HG02852 (cell line): Measurements from ENCODE around the gene FOXP4.

Experiments
- ATAC-seq: cut with Tn5 transposase; IDR thresholded peaks from one replicate; pipeline ENCODE4 v1.9.1; 2021; ENCODE audit warnings: mild to moderate bottlenecking, moderate library complexity; ENCODE audit not compliant: unreplicated experiment

Gene FOXP4

DNA sequence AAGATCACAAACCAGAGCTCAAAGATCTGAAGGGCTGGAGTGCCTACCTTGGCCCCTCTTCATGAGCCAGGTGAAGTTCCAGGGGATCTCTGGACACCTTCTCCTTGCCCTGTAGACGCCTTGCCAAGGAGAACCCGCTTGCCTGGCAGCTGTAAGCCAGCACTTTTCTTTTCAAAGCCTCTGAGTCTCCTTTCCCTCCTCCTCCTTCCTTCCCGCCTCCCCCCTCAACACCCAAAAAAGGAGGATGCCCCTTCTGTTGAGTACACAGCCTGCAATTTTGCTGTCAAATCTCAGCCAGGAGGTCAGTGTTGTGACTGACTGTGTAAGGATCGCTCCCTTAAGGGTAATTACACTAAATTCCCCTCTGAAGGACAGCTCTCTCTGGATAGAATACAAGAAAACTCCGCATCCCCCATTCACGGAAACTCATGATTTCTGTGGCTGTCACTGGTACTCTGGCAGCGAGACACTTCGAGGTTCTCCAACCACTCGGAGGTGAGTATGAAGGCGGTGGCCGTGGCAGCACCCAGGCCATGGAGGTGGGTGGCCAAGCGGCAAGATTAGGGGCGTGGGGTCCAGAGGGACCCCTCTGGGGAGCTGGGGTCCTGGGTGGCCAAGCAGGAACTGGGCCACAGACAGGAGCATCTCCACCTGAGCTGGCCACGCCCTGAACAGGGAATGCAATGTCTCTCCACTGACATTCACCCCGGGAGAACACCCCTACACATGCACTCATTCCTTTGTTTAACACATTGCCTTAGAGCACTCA lies 23.2 kb upstream of the FOXP4 start:
- no peak for ATAC-seq

DNA sequence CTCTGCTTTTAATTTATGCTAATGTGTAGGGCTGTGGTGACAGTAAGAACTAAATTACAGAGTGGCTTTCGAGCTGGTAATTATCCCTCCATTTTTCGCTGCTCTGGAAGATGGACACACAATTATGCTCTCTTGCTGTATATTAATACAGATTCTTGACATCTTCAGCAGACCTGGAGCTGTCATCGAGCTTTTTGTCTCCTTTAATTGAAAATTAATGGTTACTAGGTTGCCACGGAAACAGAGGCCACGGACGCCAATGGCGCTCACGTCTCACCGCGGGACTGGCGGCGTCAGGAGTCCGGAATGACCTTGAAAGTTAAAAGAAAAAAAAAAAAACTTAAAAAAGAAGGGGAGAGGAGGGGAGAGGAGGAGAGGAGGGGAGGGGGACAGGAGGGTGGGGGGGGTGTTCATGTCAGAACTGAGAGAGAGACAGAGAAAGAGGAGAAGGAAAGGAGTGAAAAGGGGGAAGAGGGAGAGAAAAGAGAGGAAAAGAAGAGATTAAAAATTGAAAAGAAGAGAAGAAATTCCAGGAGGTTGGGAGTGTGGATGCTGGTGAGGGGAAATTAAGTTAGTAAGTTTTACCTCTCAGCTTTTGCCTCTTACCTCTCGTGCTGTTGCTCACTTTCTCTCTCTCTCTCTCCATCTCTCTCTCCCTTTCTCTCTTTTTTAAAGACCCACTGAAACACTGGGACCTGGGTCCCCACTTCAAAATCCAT lies 22.1 kb upstream of the FOXP4 start:
- no peak for ATAC-seq

DNA sequence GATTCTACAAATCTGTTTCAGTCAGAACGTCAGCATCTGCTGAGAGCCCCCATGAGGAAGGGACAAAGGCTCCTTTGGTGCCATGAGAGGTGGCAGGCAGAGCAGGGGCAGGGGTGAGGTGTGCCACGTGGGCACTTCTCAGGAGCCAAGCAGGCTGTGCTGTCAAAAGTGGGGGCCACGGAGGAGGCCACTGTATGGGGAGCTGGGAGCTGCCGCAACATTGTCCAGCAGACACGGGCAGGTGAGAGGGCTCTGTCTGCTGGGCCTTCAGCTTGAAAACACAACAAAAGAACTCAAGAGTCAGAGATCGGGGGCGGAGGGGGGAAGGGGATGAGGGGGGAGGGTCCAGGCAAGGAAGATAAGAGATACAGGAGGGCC lies 21.6 kb upstream of the FOXP4 start:
- ATAC-seq: no peak

DNA sequence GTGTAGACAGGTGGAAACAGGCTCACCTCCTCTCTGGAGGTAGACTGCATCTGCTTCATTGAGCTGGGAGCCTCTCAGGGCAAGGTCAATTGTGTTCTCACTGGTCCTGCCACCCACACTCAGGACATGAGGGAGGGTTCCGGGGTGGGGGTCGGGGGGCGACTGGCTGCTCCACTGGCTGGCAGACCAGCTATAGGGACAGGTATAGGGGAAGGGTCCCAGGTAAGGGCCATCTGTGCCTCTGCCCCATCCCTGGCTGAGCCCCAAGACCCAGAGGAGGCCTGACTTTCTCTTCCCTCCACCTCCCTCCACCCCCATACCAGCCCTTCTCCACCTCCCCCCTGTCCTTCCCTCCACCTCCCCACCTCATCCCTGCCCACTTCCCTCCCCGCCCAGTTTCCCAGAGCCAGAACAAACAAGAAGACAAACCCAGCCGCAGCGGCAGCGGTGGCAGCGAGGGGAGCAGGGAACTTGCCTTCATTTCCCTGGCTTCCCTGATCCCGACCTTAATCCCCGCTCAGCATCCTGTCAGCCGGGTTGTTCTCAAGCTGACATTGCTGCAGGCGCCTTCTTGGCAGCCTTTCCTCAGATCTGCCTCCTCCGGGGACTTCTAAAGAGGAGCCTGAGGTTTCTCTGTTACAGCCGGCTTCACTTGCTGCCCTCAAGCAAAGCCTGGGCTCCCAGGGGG lies 18.3 kb upstream of the FOXP4 start:
- no peak for ATAC-seq

DNA sequence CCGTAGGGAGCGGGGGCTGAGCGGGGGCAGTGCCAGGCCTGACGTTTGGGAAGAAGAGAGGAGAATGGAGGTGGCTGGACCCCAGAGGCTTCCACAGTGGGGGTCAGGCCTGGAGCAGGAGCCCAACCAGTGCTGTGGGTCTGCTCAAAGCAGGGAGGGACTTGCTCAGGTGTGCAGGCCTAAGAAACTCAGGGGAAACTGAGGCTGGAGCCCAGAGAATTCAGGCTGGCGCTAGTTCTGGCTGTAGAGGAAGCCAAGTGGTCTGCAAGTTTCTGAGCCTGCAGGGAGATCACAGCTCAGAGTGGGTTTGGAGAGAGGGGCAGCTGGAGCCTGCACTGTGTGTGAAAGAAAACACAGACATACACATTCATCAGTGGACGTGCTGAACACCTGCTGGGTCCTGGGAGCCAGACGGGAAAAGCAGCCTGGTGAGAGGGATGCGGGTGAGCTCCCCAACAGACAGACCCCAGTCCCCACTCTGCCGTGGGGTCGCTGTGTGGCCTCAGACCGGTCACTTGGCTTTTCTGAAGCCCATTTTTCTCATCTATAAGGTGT lies 17.7 kb upstream of the FOXP4 start:
- ATAC-seq: no peak

DNA sequence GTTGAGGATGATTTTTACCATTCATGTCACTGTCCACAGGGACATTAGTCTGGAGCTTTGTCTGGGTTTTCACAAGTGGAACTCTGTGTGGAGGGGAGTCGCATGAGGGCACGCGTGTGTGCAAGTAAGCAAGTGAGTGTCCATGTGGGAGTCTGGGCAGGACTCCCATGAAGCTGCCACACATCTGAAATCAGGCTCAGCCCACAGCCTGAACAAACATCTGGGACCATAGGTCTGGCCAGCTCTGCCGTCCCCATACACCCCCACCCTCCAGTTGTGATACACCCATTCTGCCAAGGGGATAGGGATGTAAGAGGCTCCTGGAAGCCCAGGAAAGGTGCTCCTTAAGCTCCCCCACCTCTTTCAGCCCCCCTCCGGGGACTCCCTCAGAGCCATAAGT lies 17.1 kb upstream of the FOXP4 start:
- ATAC-seq: no peak

DNA sequence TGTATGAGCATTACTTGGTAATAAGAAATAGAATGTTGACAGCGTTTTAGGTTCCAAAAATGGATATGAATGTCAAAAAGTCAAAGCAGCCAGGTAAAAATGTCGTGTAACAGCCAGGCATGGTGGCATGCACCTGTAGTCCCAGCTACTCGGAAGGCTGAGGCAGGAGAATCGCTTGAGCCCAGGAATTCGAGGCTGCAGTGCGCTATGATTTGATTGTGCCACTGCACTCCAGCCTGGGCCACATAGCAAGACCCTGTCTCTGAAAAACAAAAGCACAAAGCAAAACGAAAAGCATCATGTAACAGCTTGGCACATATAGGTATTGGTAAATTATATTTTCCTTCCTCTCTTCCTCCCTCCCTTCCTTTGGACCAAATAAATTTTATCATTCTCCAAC lies 16.2 kb upstream of the FOXP4 start:
- ATAC-seq: no peak

DNA sequence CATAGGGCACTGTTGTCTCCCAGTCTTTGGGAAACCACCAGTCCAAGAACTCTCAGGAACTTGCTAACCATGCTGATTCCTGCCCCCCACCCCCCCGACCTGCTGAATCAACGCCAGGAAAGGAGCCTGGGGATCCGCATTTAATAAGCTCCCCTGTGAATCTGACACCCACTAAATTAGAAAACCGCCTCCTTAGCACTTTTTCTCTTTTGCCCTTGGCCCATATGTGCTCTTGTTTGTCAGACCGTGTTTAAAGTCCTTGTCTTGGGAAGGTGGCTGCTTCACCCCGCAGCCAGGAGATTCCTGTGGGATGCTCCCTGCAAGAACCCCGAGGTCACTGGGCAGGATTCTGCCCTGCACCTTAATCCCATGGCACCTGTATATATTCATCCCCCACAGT lies 15.7 kb upstream of the FOXP4 start:
- no peak for ATAC-seq

DNA sequence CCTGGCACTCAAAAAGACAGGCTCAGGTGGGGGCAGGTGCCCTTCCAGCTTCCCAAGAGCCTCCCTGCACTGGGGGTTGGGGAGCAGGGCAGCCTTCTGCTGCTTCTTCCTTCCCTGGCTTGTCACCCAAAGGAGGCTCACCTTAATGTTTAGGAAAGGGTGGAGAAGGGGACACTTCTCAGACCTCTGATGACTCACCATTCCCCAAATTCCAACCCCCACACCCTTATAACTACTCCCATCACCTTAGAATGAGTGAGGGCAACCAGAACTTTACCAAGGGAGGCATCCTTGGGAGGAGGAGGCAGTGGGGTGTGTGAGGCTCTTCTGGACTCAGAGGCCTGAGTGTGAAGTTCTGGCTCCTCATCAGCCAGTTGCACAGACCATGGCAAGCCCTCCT lies 15.2 kb upstream of the FOXP4 start:
- no peak for ATAC-seq

DNA sequence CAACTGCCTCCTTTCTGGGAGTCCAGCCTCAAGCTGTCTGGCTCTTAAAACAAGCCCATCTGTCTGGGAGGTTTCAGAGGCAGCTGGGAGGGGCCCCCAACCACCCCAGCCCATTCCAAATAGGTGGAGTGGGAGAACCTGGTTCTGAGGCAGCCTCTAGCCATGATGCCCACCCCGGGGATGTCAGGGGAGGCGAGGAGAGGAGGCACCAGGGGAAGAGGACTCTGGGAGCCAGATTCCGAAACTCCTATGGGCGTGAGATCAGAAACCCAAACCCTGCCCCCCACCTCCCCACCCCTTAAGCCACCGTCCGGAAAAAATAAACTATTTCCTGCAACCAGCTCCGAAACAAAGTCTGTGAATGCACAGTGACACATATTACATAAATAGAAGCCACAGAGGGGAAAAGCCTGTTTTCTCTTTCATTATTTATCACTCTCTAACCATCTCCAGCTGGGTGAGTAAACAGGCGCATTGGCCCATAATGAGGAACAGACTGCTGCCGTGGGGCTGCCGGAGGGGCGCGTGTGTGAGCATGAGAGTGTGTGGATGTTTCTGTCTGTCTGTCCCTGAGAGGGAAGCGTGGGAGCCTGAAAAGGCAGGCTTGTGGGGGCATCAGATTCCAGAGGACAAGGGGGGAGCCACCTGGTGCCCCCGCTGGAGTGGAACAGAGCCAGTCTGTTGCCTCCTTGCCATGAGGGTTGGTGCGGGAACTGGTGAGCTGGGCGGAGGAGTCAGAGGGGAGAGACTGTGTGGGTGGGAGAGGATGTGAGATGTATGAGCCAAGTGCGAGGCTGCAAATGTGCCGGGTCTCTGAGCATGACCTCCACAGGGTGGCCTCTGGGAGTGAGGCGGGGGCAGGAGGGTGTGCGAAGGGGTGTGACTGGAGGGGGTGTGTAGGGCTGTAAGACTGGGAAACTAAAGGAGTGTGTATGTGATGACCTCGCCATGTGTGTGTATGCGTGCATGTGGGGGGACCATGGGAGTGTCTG lies 14.3 kb upstream of the FOXP4 start:
- ATAC-seq: peak; percentile 88

DNA sequence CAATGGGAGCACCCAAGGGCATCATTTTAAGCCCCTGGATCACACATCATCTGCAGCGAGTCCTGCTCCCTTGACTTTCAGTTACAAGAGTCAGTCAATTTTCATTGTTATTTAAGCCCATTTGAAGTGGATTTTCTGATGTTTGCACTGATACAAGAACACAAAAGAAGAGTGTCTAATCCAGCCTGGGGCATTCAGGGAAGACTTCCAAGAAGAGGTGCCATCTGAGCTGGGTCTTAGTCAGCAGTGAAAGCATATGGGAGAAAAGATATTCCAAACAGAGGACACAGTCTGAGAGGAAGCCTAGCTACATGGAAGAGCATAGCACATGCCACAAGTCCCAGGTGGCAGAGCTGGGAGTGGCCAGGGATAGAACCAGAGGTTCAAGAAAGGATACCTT lies 10.4 kb upstream of the FOXP4 start:
- ATAC-seq: no peak

DNA sequence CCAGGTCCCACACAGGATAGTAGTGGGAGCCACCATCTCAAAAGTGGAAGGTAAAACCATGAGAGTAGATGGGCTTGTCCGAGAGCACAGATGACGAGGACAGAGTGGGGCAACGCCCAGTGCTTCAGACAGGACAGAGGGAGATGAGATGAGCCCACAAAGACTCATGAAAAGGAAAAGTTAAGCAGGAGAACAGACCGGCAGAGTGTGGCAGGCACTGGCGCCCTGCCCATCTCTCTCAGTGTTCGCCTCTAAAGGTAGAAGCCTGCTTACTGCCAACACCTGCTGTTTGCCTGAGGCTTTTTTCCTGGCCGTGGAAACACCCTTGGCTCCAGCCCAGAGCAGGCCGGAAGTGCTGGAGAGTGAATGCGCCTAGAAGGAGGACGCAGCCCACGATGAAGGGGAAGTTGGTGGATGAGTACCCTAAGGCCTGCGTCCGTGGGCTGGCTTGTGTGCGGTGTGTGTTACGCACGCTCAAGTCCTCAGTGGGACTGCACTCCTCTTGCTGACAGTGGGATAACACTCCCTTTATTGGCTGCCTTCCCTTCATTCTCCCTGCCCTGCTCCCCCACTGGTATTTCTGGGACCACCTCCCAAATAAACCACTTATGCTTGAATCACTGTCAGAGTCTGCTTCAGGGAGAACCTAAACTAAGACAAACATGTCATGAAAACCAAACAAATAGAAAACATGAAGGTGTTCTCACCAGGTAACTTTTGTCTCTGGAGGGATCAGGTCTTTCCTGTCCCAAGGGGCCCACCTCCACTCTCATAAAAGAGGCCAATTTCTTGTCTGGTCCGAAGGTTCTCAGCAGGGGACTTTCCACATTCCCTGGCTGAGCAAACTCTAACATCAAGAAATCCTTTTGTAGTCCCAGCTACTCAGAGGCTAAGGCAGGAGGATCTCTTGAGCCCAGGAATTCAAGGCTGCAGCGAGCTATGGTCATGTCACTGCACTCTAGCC lies 9.1 kb upstream of the FOXP4 start:
- no peak for ATAC-seq

DNA sequence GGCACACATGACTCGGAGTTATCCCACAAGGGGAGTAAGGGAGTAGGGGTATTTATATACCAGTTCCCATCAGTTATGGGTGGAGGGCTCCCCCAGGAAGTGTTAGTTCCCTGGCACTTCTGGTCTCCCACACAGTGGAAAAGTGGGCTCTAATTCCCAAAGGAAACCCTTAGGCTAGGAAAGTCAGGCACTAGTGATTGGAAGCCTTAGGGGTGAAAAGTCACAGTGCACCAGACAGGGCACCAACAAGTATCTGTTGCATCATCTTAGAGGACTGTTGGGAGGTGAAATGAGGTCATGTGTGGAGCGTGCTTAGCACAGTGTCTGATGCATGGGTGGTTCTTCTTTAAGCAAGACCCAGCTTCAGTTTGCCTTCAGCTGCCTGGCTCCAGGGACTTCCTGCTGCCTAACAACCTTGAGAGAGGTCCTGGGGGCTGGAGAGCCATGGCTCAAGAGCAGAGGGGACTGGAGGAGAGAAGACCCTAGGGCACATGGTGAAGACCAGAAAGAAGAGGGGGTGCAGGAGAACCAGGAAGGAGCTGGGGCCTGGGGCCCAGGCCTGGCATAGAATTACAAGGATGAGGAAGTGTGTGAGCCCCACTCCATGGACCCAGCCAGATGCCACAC lies 7.5 kb upstream of the FOXP4 start:
- no peak for ATAC-seq

DNA sequence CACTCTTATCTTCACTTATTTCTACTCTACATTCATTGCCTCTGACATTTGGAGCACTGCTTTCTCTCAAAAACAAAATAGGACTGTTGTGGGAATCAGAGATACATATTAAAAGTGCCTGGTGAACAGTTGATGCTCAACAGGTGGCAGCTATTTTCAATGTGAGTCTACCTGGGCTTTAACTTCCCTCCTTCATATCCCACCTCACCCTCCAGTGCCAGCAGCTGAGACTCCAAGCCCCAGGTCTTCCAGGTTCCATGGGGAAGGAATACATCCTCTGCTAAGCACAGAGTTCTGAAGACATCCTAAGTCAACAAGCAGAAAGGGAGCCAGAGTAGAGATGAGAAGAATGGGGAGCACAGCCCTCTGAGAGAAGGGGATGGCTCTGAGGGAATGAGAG lies 7.0 kb upstream of the FOXP4 start:
- ATAC-seq: no peak

DNA sequence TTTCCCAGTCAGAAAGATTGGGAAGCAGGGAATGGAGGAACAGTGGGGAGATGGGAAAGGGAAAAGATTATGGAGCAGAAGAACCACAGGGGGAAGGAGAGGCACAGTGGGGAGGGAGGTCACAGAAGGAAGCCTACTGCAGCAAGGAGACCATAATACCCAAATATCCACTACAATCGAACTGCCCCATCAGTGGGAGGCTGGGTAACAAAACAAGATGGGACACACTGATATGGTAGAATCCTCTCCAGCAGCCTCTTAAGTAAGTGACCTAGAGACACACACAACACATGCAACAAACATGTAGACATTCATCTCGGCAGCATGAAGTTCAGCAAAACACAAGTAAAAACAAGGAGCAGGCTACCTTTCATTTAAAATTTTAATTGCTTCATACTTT lies 4.8 kb upstream of the FOXP4 start:
- ATAC-seq: no peak

DNA sequence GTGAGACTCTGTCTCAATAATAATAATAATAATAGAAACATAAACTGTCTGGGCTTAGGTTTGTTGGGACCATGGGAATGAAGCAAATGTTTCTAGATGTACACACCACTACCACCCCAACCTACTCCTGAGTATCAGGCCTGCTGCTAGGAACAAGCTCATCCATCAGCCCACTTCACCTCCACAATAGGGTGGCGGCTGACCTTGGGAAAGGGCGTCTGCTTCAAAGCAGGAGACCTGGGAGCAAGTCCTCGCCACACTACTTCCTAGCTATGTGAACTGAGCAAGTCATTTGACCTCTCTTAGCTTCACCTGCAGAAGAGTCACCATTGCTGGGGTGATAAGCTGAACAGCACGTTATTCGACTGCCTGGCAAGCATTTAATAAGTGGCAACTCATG lies 3.1 kb upstream of the FOXP4 start:
- ATAC-seq: no peak

DNA sequence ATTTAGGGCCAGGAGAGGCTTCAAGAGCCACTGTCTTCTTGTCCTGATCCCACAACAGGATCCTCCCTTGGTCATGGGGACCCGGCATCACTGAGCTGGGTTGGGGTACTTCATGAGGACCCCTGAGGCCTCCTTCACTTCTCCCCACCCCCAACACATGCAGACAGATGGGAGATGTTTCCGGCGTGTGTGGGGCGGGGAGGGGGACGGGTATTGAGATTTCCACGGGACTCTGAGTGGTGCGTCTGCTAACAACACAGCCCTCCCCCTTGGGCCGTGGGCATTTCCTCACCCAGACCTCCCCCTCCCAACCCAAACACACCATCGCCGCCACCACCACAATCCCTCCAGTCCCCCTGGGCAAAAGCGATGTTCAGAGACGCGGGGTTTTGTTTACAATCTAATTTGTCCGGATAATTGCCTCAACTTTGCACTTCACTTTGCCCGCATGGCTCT lies 906 bp upstream of the FOXP4 start:
- no peak for ATAC-seq

DNA sequence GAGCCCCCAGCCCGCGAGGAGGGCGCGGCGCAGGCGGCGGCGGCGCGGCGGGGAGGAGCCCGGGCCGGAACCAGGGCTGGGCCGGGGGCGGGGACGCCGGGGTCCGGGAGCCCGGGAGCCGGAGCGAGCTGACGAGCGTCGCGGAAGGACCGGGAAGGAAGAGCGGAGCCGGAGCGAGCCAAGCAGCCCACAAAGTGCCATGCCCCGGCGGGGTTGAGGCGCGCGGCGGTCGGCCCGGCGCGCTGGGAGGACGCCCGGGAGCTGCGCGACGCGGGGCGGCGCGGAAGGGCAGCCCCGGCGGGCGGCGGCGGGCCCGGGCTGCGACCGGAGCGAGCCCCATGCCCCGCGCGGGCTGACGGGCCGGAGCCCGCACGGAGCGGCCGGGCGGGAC lies 289 bp downstream of the FOXP4 start:
- ATAC-seq: peak; percentile 39
